Measurements from ENCODE around the gene GUCA1A.

Gene GUCA1A

GRCh38 chr6:42173101-42173500 is at the start of gene GUCA1A:
Gene GUCA1A (plus strand): TSS chr6:42173364. CDS start chr6:42173614, 250 bp downstream.
- DNase-seq, result no peak

GRCh38 chr6:42123379-42124103 is 49.6 kb upstream of the GUCA1A start:
- DNase-seq, result no peak

GRCh38 chr6:42124223-42124836 is 48.8 kb upstream of the GUCA1A start:
- no peak for DNase-seq

GRCh38 chr6:42125231-42125630 is 47.9 kb upstream of the GUCA1A start:
- no peak for DNase-seq

GRCh38 chr6:42125663-42126062 is 47.5 kb upstream of the GUCA1A start:
- DNase-seq, result no peak

- DNase-seq, result no peak
Observed at GRCh38 chr6:42128460-42129359, 44.5 kb upstream of the GUCA1A start.

DNA sequence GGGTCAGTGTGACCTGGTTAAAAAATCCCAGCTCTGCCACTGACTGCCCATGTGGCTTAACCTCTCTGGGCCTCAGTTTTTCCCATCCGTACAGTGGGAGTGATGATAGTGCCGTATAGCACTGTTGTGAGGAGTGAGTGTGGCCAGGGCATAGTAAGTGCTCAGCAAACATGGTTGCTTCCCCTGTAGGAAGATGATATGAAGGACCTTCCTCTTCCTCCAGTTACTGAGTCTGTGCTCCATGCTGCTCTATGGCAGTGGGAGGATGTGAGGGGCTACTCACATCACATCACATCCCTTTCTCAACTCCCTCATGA is 43.8 kb upstream of the GUCA1A start:
- no peak for DNase-seq

DNA sequence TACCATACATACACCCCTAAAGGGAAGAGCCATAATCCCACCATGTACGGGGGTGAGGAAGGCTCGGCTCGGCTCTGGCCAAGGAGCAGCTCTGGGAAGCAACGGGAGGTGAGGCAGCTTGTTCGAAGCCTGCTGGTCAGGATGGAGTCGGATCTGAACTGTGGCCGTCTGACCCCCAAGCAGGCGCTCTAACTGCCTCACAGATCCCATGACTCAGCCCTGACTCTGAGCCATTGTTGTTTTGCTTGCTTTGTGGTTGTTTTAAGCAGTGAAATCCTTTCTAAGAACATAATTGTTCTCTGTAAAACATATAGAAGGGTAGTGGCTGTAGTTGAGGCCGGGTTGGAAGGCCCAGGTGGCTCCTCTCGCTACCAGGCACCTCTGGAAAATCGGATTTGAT is 41.6 kb upstream of the GUCA1A start:
- no peak for DNase-seq

DNA sequence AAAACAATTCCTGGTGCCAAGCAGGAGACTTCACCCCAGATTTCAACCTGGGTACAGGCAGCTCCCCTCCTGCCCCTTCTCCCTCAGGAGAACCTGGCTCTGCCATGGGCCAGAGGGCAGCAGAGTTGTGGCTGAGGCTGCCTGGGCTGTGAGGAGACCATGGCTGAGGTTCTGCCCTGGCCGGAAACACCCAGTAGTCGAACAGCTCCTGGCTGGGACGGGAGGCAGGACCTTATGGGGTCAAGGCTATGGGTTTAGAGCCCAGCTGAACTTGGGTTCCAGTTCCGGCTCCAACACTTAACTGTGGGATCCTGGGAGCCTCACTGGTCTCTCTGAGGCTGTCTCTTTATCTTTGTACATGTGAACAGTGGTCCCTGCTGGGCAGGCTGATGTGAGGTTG is 39.2 kb upstream of the GUCA1A start:
- DNase-seq, result no peak

GRCh38 chr6:42135161-42135560 is 38.0 kb upstream of the GUCA1A start:
- no peak for DNase-seq

- DNase-seq, result no peak
Observed at GRCh38 chr6:42135722-42136121, 37.4 kb upstream of the GUCA1A start.

GRCh38 chr6:42136508-42137193 is 36.5 kb upstream of the GUCA1A start:
- DNase-seq, result peak in 1 of 58 donors; percentile 3

GRCh38 chr6:42137194-42137753 is 35.9 kb upstream of the GUCA1A start:
- DNase-seq, result no peak

- no peak for DNase-seq
Observed at GRCh38 chr6:42138190-42138589, 35.0 kb upstream of the GUCA1A start.

GRCh38 chr6:42138630-42139619 is 34.2 kb upstream of the GUCA1A start:
- DNase-seq, result no peak

DNA sequence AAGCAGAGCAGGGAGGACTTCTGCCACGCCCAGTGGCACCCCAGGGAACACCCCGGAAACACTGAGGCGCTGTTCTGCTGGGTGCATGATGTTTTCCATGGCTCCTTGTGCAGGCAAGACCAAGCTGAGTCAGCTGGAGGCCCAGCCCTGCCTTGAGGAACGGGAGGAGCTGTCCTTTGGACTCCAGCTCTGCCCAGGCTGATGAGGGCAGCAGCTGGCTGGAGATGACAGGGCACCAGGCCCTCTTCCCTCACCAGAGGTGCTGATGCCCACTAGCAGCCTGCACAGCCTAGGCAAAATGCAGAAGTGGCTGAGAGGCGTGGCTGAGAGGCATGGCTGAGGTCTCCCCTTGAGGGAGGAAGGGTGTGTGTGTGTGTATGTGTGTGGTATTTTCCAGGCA is 33.1 kb upstream of the GUCA1A start:
- no peak for DNase-seq

- no peak for DNase-seq
Observed at GRCh38 chr6:42140756-42141602, 32.2 kb upstream of the GUCA1A start.

DNA sequence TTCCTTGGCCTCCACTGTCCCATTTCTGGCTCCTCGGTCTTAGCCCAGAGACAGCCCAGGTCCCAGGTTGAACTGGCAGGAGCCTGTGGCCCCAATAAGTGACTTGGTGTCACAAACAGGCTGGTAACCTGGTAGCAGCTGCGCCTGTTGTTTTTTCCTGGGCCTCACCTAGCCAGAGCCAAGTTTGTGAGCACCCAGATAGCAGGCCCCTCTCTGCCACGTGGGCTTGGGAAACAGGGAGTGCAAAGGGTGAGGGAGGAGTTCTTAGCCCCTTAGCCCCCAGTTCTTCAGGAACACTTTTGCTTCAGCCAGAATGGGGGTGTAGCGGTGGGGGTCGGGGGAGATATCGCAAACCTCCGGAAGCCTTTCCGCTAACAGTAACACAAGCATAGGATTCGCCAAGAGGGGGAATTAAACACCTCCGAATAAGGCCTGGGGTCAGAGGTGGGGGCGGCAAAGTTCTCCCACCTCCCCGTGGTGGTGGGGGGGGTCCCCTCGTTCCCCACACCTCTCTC is 31.5 kb upstream of the GUCA1A start:
- no peak for DNase-seq

All from anterior cingulate cortex (tissue), 58 donors.